ENCODE measurements around the gene MRPL52. TPM values are rescaled to one million over a fixed set of nuclear protein-coding genes. Genes with fewer than 3 reads are reported as not detected.

Gene MRPL52
- 135 to 217 TPM (median 193 TPM) in 5 replicates for total RNA-seq (2022; extraction: Qiagen RNA extraction)

GRCh38 chr14:22829661-22830442, at the start of gene MRPL52:
Gene MRPL52, plus strand, starts transcription at chr14:22829887. Its CDS starts 26 bp downstream, at chr14:22829913.

GRCh38 chr14:22814941-22815713, 14.6 kb upstream of the MRPL52 start, which contains the start of gene SLC7A7:
Gene SLC7A7, minus strand, starts transcription at chr14:22815435. Its CDS starts 2,037 bp downstream, at chr14:22813398.

GRCh38 chr14:22836301-22837113, 6.8 kb downstream of the MRPL52 start, which contains the start of gene MMP14:
Gene MMP14, plus strand, starts transcription at chr14:22836585. Its CDS starts 233 bp downstream, at chr14:22836818.

GRCh38 chr14:22871224-22872032, 41.7 kb downstream of the MRPL52 start, which contains the start of gene LRP10:
Gene LRP10, plus strand, starts transcription at chr14:22871740. Its CDS starts 564 bp downstream, at chr14:22872304.

GRCh38 chr14:22883173-22883976, 53.7 kb downstream of the MRPL52 start, which contains the start of gene REM2:
Gene REM2, plus strand, starts transcription at chr14:22883222. Its CDS starts 66 bp downstream, at chr14:22883288.

Other genes with a start within 250 kb of the MRPL52 start
- gene DAD1, start 240.7 kb upstream of the MRPL52 start, total RNA-seq (2022; extraction: Qiagen RNA extraction): 349 to 380 TPM (median 371 TPM) in 5 replicates
- gene ABHD4, start 231.6 kb upstream of the MRPL52 start, total RNA-seq (2022; extraction: Qiagen RNA extraction): 44.8 to 49.5 TPM (median 46.0 TPM) in 5 replicates
- not detected in 5 replicates for gene OR6J1, start 185.5 kb upstream of the MRPL52 start, total RNA-seq (2022; extraction: Qiagen RNA extraction)
- 154 to 166 TPM (median 161 TPM) in 5 replicates for gene OXA1L, start 63.2 kb upstream of the MRPL52 start, total RNA-seq (2022; extraction: Qiagen RNA extraction)
- 18.9 to 28.4 TPM (median 21.2 TPM) in 5 replicates for gene SLC7A7, start 14.5 kb upstream of the MRPL52 start, total RNA-seq (2022; extraction: Qiagen RNA extraction)
- gene MMP14, start 6.7 kb downstream of the MRPL52 start, total RNA-seq (2022; extraction: Qiagen RNA extraction): 0.33 to 1.1 TPM (median 0.76 TPM) in 5 replicates
- gene LRP10, start 41.9 kb downstream of the MRPL52 start, total RNA-seq (2022; extraction: Qiagen RNA extraction): 60.9 to 82.6 TPM (median 74.7 TPM) in 5 replicates
- gene REM2, start 53.3 kb downstream of the MRPL52 start, total RNA-seq (2022; extraction: Qiagen RNA extraction): 0.35 to 0.52 TPM (median 0.45 TPM) in 5 replicates
- 57.8 to 62.3 TPM (median 60.4 TPM) in 5 replicates for gene RBM23, start 89.3 kb downstream of the MRPL52 start, total RNA-seq (2022; extraction: Qiagen RNA extraction)
- 90.0 to 119 TPM (median 102 TPM) in 5 replicates for gene PRMT5, start 99.5 kb downstream of the MRPL52 start, total RNA-seq (2022; extraction: Qiagen RNA extraction)
- gene HAUS4, start 127.2 kb downstream of the MRPL52 start, total RNA-seq (2022; extraction: Qiagen RNA extraction): 34.9 to 40.9 TPM (median 38.2 TPM) in 5 replicates
- gene AJUBA, start 152.7 kb downstream of the MRPL52 start, total RNA-seq (2022; extraction: Qiagen RNA extraction): 31.8 to 41.3 TPM (median 36.1 TPM) in 5 replicates
- 2.4 to 3.4 TPM (median 3.1 TPM) in 5 replicates for gene C14orf93, start 180.3 kb downstream of the MRPL52 start, total RNA-seq (2022; extraction: Qiagen RNA extraction)
- gene PSMB5, start 205.0 kb downstream of the MRPL52 start, total RNA-seq (2022; extraction: Qiagen RNA extraction): 300 to 334 TPM (median 316 TPM) in 5 replicates
- not detected in 5 replicates for gene PSMB11, start 212.3 kb downstream of the MRPL52 start, total RNA-seq (2022; extraction: Qiagen RNA extraction)
- gene CDH24, start 227.6 kb downstream of the MRPL52 start, total RNA-seq (2022; extraction: Qiagen RNA extraction): 2.8 to 5.2 TPM (median 4.7 TPM) in 5 replicates

Data from A549 treated with Mapracorat at 1 μM for 4 hours (cell line).